ENCODE measurements around the gene MAN2A2. TPM values are rescaled to one million over a fixed set of nuclear protein-coding genes. Genes with fewer than 3 reads are reported as not detected.

MAN2A2 gene
- total RNA-seq, 3 donors from 2014 or later: 38.2 to 58.0 (median 56.9) TPM

- no peaks in the 10 kb centered on the region for H3K27me3 ChIP-seq
- H3K36me3 ChIP-seq: no peaks in the 10 kb centered on the region
- H3K4me3 ChIP-seq: peak overlapping the region; percentile 80 to 88 (median 81)
- intact Hi-C loops (cut with DNase I; ENCODE audit: low total_unique reads): no loop called here
- H3K9me3 ChIP-seq: no peaks in the 10 kb centered on the region
- H3K27ac ChIP-seq: peak overlapping the region; percentile 91 to 96
- TF ChIP-seq POLR2A (IDR thresholded peaks at IDR 0.05) (no peak), CTCF (IDR thresholded peaks at IDR 0.05) (no peak), POLR2AphosphoS5 (IDR thresholded peaks at IDR 0.05) (no peak)
- DNase-seq (ENCODE audit: low spot score in 2 of 2): no peak
- peaks cover 4 to 14% of the 10 kb centered on the region in 2 donors for H3K4me1 ChIP-seq
Measured at GRCh38 chr15:90932660-90932991, 29.5 kb downstream of the MAN2A2 start.

- Histone ChIP-seq H3K4me3 (no peak overlapping the region), H3K27me3 (no peaks in the 10 kb centered on the region), H3K9me3 (no peaks in the 10 kb centered on the region), H3K4me1 (peaks cover 4 to 14% of the 10 kb centered on the region in 2 donors), H3K36me3 (no peaks in the 10 kb centered on the region), H3K27ac (no peak overlapping the region)
- TF ChIP-seq POLR2A (IDR thresholded peaks at IDR 0.05): no peak
- TF ChIP-seq POLR2AphosphoS5 (IDR thresholded peaks at IDR 0.05): no peak
- no peak for TF ChIP-seq CTCF (IDR thresholded peaks at IDR 0.05)
- intact Hi-C loops (cut with DNase I; ENCODE audit: low total_unique reads): no loop called here
- no peak for DNase-seq (ENCODE audit: low spot score in 2 of 2)
Measured at GRCh38 chr15:90933301-90933700, 30.2 kb downstream of the MAN2A2 start.

GRCh38 chr15:90934256-90934948 lies 31.3 kb downstream of the MAN2A2 start:
- DNase-seq (ENCODE audit: low spot score in 2 of 2): peak; percentile 80 to 83
- H3K36me3 ChIP-seq: no peaks in the 10 kb centered on the region
- peak overlapping the region; percentile 84 to 91 for H3K27ac ChIP-seq
- no peaks in the 10 kb centered on the region for H3K9me3 ChIP-seq
- H3K4me3 ChIP-seq: peak overlapping the region; percentile 65 to 93 (median 78)
- TF ChIP-seq POLR2AphosphoS5 (IDR thresholded peaks at IDR 0.05): no peak
- peak; percentile 38 to 81 (median 55) for TF ChIP-seq CTCF (IDR thresholded peaks at IDR 0.05)
- no peak for TF ChIP-seq POLR2A (IDR thresholded peaks at IDR 0.05)
- H3K27me3 ChIP-seq: no peaks in the 10 kb centered on the region
- peaks cover 4 to 14% of the 10 kb centered on the region in 2 donors for H3K4me1 ChIP-seq
- intact Hi-C loops (cut with DNase I; ENCODE audit: low total_unique reads): no loop called here

- peak; percentile 87 to 90 for DNase-seq (ENCODE audit: low spot score in 2 of 2)
- Histone ChIP-seq H3K9me3 (no peaks in the 10 kb centered on the region), H3K27me3 (no peaks in the 10 kb centered on the region), H3K36me3 (peaks cover 4% of the 10 kb centered on the region), H3K4me3 (peak within 1 kb of the TSS; percentile 65 to 93 (median 78)), H3K4me1 (peaks cover 4 to 14% of the 10 kb centered on the region in 2 donors), H3K27ac (peak within 1 kb of the TSS; percentile 84 to 91)
- no peak for TF ChIP-seq POLR2A (IDR thresholded peaks at IDR 0.05)
- no peak for TF ChIP-seq CTCF (IDR thresholded peaks at IDR 0.05)
- peak in 1 of 3 donors; percentile 7 for TF ChIP-seq POLR2AphosphoS5 (IDR thresholded peaks at IDR 0.05)
- intact Hi-C loops (cut with DNase I; ENCODE audit: low total_unique reads): no loop called here
Measured at GRCh38 chr15:90934949-90935751, 32.0 kb downstream of the MAN2A2 start, which contains the start of gene UNC45A. Gene UNC45A (plus strand): TSS chr15:90935285. CDS start chr15:90935325, 40 bp downstream.

GRCh38 chr15:90936823-90937222 lies 33.7 kb downstream of the MAN2A2 start:
- H3K4me1 ChIP-seq: peaks cover under 1 to 4% of the 10 kb centered on the region in 2 donors
- no peaks in the 10 kb centered on the region for H3K27me3 ChIP-seq
- H3K27ac ChIP-seq: no peak overlapping the region
- intact Hi-C loops (cut with DNase I; ENCODE audit: low total_unique reads): loop anchor here (2.0 kb wide), 1 partner anchor 220 kb away; the partner anchor contains the start of gene BLM
- peaks cover 6% of the 10 kb centered on the region for H3K36me3 ChIP-seq
- DNase-seq (ENCODE audit: low spot score in 2 of 2): no peak
- TF ChIP-seq CTCF (IDR thresholded peaks at IDR 0.05) (no peak), POLR2A (IDR thresholded peaks at IDR 0.05) (no peak), POLR2AphosphoS5 (IDR thresholded peaks at IDR 0.05) (no peak)
- no peaks in the 10 kb centered on the region for H3K9me3 ChIP-seq
- no peak overlapping the region for H3K4me3 ChIP-seq
